Sigmoid colon (tissue), 4 donors: Measurements from ENCODE around the gene MACROD2.

ENCODE experiments used
- EP300 ChIP-seq, 4 donors: sonication (generic); formaldehyde crosslinking; IDR thresholded peaks; one replicate each; pipeline ENCODE4 v1.6.1; 2017; ENCODE audit warnings: antibody characterized with exemption in 4 of 4
- POLR2AphosphoS5 ChIP-seq, 4 donors: sonication (generic); formaldehyde crosslinking; IDR thresholded peaks; one replicate each; pipeline ENCODE4 v1.6.1; 2017; ENCODE audit warnings: antibody characterized with exemption in 4 of 4
- TF ChIP-seq, protein P1 (sequence below), 4 experiments: fragments of 450-650 bp in 3 of 4; fragments of 200-600 bp in 1 of 4; IDR thresholded peaks; one replicate each; pipeline ENCODE4 v1.5.1; 2016 to 2019; ENCODE audit warnings: antibody characterized with exemption in 4 of 4, mild to moderate bottlenecking in 3 of 4, moderate library complexity in 2 of 4

DNA sequence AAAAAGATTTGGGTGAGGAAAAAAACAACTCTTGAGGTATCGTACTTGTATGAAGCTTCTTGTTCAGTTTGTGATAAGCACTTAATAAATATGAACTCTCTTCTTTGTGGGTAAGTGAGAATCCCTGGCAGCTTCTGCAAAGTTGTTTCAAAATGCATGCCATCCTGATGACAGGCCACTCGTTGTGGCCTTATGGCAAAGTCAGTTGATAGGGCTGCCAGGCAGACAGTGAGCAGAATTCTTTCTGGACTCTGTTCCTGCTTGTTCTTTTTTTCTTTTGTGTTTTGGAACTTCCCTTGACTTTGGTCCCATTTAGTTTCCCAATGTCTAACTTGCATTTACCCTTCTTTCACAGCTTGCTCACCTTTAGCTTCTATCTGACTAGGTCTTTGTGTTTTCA is 1325.6 kb downstream of the MACROD2 start:
- TF ChIP-seq, protein P1, sequence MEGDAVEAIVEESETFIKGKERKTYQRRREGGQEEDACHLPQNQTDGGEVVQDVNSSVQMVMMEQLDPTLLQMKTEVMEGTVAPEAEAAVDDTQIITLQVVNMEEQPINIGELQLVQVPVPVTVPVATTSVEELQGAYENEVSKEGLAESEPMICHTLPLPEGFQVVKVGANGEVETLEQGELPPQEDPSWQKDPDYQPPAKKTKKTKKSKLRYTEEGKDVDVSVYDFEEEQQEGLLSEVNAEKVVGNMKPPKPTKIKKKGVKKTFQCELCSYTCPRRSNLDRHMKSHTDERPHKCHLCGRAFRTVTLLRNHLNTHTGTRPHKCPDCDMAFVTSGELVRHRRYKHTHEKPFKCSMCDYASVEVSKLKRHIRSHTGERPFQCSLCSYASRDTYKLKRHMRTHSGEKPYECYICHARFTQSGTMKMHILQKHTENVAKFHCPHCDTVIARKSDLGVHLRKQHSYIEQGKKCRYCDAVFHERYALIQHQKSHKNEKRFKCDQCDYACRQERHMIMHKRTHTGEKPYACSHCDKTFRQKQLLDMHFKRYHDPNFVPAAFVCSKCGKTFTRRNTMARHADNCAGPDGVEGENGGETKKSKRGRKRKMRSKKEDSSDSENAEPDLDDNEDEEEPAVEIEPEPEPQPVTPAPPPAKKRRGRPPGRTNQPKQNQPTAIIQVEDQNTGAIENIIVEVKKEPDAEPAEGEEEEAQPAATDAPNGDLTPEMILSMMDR (IDR thresholded peaks at IDR 0.05): no peak
- TF ChIP-seq POLR2AphosphoS5 (IDR thresholded peaks at IDR 0.05) (no peak), EP300 (IDR thresholded peaks at IDR 0.05) (no peak)
